ENCODE data around the gene FAM168A.

GRCh38 chr11:73645121-73645969 is 47.4 kb upstream of the FAM168A start:
- TF ChIP-seq, protein P1, sequence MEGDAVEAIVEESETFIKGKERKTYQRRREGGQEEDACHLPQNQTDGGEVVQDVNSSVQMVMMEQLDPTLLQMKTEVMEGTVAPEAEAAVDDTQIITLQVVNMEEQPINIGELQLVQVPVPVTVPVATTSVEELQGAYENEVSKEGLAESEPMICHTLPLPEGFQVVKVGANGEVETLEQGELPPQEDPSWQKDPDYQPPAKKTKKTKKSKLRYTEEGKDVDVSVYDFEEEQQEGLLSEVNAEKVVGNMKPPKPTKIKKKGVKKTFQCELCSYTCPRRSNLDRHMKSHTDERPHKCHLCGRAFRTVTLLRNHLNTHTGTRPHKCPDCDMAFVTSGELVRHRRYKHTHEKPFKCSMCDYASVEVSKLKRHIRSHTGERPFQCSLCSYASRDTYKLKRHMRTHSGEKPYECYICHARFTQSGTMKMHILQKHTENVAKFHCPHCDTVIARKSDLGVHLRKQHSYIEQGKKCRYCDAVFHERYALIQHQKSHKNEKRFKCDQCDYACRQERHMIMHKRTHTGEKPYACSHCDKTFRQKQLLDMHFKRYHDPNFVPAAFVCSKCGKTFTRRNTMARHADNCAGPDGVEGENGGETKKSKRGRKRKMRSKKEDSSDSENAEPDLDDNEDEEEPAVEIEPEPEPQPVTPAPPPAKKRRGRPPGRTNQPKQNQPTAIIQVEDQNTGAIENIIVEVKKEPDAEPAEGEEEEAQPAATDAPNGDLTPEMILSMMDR (IDR thresholded peaks at IDR 0.05 in 8 of 11, conservative IDR thresholded peaks at IDR 0.05 in 3 of 11): no peak
- TF ChIP-seq POLR2A (IDR thresholded peaks at IDR 0.05): no peak

All from spleen (tissue), 7 donors.